ENCODE measurements around the gene ZNF530. TPM values are rescaled to one million over a fixed set of nuclear protein-coding genes. Genes with fewer than 3 reads are reported as not detected.

The ZNF530 gene
- total RNA-seq, 2 experiments from 2014 or later = 2.7 to 3.4 TPM

- Histone ChIP-seq H3K36me3 (ENCODE audit: insufficient read depth, low read length) (peaks cover 57% of the 10 kb centered on the region), H3K4me1 (ENCODE audit: insufficient read depth, low read length) (no peaks in the 10 kb centered on the region), H3K9me3 (ENCODE audit: control insufficient read depth in 1 of 2, insufficient read depth in 1 of 2, low read length in 2 of 2) (peaks cover 32 to 72% of the 10 kb centered on the region in 2 experiments), H3K27me3 (ENCODE audit: control insufficient read depth in 1 of 2, insufficient read depth in 2 of 2, low read length in 2 of 2) (no peaks in the 10 kb centered on the region), H3K4me3 (ENCODE audit: low read length) (no peak overlapping the region), H3K27ac (ENCODE audit: low read depth in 1 of 2, low read length in 2 of 2) (no peak overlapping the region)
- DNase-seq (no peak), ATAC-seq (ENCODE audit: poor library complexity) (no peak)
- CTCF ChIA-PET = no interaction called here
- Mint-ChIP-seq H3K9me3 (peaks cover 25% of the 10 kb centered on the region), H3K4me3 (no peak overlapping the region), H3K36me3 (ENCODE audit: low read depth) (peaks cover 93% of the 10 kb centered on the region), H3K27me3 (no peaks in the 10 kb centered on the region), H3K27ac (no peak overlapping the region), H3K4me1 (ENCODE audit: low read depth) (peaks cover 5% of the 10 kb centered on the region)
- POLR2A ChIA-PET = no interaction called here
- no peak for TF ChIP-seq CTCF (IDR thresholded peaks at IDR 0.05)
- intact Hi-C loops (cut with DNase I, micrococcal nuclease) = no loop called here
Measured at GRCh38 chr19:57641715-57642234, 42.1 kb downstream of the ZNF530 start.

- CTCF ChIA-PET = no interaction called here
Measured at GRCh38 chr19:57642396-57643046, 42.8 kb downstream of the ZNF530 start.

GRCh38 chr19:57643734-57644133 lies 44.0 kb downstream of the ZNF530 start:
- Mint-ChIP-seq H3K36me3 (ENCODE audit: low read depth) (peaks cover 88% of the 10 kb centered on the region), H3K4me3 (no peak overlapping the region), H3K9me3 (peaks cover 29% of the 10 kb centered on the region), H3K27me3 (no peaks in the 10 kb centered on the region), H3K4me1 (ENCODE audit: low read depth) (no peaks in the 10 kb centered on the region), H3K27ac (no peak overlapping the region)
- intact Hi-C loops (cut with DNase I, micrococcal nuclease) = no loop called here
- H3K4me1 ChIP-seq (ENCODE audit: insufficient read depth, low read length) = no peaks in the 10 kb centered on the region
- peaks cover 27 to 62% of the 10 kb centered on the region in 2 experiments for H3K9me3 ChIP-seq (ENCODE audit: control insufficient read depth in 1 of 2, insufficient read depth in 1 of 2, low read length in 2 of 2)
- ChIA-PET POLR2A (interaction anchor here (0.7 kb wide), 1 partner anchor 421 kb away, joined by 3 read pairs; no protein-coding TSS in a partner anchor), CTCF (no interaction called here)
- no peaks in the 10 kb centered on the region for H3K27me3 ChIP-seq (ENCODE audit: control insufficient read depth in 1 of 2, insufficient read depth in 2 of 2, low read length in 2 of 2)
- no peak for TF ChIP-seq CTCF (IDR thresholded peaks at IDR 0.05)
- H3K27ac ChIP-seq (ENCODE audit: low read depth in 1 of 2, low read length in 2 of 2) = no peak overlapping the region
- DNase-seq (no peak), ATAC-seq (ENCODE audit: poor library complexity) (no peak)
- no peak overlapping the region for H3K4me3 ChIP-seq (ENCODE audit: low read length)
- peaks cover 38% of the 10 kb centered on the region for H3K36me3 ChIP-seq (ENCODE audit: insufficient read depth, low read length)

More at GRCh38 chr19:57642396-57643046, 42.8 kb downstream of the ZNF530 start:
- Mint-ChIP-seq H3K4me1 (ENCODE audit: low read depth) (peaks cover 5% of the 10 kb centered on the region), H3K4me3 (no peak overlapping the region), H3K36me3 (ENCODE audit: low read depth) (peaks cover 89% of the 10 kb centered on the region), H3K27ac (no peak overlapping the region), H3K9me3 (peaks cover 27% of the 10 kb centered on the region), H3K27me3 (no peaks in the 10 kb centered on the region)
- POLR2A ChIA-PET = no interaction called here
- Histone ChIP-seq H3K27me3 (ENCODE audit: control insufficient read depth in 1 of 2, insufficient read depth in 2 of 2, low read length in 2 of 2) (no peaks in the 10 kb centered on the region), H3K4me3 (ENCODE audit: low read length) (no peak overlapping the region), H3K4me1 (ENCODE audit: insufficient read depth, low read length) (no peaks in the 10 kb centered on the region), H3K27ac (ENCODE audit: low read depth in 1 of 2, low read length in 2 of 2) (no peak overlapping the region), H3K9me3 (ENCODE audit: control insufficient read depth in 1 of 2, insufficient read depth in 1 of 2, low read length in 2 of 2) (peaks cover 28 to 71% of the 10 kb centered on the region in 2 experiments), H3K36me3 (ENCODE audit: insufficient read depth, low read length) (peaks cover 50% of the 10 kb centered on the region)
- ATAC-seq (ENCODE audit: poor library complexity) (no peak), DNase-seq (no peak)
- TF ChIP-seq CTCF (IDR thresholded peaks at IDR 0.05) = no peak
- intact Hi-C loops (cut with DNase I, micrococcal nuclease) = no loop called here
